GM19467 (cell line): Measurements from ENCODE around the gene ADAMTSL2.

Experiments
- ATAC-seq: cut with Tn5 transposase; IDR thresholded peaks from one replicate; pipeline ENCODE4 v1.9.1; 2021; ENCODE audit warnings: mild to moderate bottlenecking, moderate library complexity; ENCODE audit not compliant: unreplicated experiment

ADAMTSL2 gene

DNA sequence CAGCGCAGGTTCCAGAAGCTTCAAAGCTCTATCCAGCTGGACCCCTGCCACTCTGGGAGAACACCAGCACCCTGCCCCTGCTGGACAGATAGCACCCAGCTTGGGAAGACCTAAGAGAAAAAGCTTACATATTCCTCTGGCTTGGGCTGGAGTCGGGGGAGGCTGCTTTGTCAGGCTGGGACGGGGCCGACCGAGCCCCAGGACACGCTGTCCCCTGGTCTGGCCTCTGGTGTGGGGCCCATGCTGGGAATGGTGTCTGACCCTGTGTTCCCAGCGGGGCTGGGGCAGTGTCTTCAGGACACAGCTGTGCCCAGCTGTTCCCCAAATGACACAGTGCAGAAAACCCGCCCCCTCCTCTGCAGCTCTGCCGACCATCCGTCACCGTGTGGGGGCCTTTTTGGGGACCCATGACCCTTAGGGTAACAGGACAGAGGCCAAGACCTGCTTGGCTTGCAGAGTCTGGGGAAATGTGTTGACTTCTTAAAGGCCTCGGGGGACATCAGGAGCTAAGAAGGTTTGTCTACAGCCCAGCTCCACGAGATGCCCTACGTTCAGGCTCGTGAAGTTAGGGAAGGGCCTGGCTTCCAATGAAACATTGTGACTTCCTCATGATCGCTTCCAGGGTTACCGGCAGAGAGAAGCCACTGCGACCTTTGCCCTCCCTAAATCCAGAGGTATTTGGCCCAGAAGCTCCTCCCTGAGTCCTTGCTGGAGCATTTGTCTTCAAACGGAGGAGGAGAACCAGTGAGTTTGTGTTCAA, 35.2 kb upstream of the ADAMTSL2 start:
- no peak for ATAC-seq

DNA sequence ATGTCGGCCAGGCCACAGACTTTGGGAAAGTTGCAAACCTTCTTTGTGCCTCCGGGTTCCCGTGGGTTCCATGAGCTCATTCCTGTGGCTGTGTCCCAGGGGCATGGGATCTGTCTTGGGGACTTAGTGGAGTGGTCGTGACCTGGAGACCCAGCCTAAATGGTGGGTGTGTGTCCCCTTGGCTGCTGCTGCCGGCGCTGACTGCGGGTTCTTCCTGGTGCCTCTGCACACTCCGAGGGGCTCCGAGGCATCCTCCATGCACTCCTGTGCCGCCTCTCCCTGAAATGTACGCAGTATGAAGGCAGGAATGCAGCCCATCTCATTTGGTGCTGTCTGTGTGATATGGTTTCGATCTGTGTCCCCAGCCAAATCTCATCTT, 34.6 kb upstream of the ADAMTSL2 start:
- ATAC-seq, result no peak

DNA sequence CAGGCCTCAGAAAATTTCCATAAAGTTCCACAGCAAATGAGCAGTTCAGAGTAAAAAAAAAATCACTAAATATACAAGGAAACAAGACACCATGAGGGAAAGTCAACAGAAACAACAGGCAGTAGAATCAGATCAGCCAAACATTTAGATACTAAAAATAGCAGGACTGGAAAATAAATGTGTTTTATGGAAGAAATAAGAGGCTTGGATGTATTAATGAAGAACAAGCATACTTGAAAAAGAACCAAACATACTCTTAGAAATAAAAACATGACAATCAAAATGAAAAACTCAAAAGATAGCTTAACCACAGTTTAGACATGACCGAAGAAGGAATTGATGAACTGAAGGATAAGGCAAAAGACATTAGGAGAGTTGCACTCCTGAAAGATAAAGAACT, 32.4 kb upstream of the ADAMTSL2 start:
- no peak for ATAC-seq

DNA sequence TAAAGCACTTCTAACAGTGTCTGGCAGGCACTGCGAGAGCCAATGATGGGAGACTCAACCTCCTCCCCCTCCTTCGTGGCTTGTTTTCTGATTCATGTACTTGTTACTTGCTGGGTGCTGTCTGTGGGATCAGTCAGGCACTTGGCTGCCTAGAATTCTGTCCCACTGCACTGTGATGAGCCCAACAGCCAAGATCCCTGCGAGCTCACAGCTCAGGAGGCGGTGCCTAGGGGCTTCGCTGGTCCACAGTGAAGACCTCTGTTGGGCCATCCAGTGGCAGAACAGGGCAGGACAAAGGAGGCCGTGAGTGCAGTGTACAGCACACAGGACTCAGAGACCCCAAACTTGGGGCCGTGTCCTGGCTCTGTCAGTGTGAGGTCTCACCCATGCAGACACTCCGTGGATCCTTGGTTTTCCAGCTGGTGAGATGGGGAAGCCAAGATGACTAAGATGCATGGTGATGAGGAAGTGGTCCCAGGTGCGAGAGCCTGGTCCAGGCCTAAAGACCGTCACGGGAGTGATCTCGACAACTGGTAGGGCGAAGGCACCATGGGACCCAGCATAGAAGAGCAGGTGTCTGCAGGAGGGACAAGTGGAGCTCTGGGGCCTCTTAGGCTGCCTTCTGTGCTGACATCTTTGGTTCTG, 29.2 kb upstream of the ADAMTSL2 start:
- no peak for ATAC-seq

DNA sequence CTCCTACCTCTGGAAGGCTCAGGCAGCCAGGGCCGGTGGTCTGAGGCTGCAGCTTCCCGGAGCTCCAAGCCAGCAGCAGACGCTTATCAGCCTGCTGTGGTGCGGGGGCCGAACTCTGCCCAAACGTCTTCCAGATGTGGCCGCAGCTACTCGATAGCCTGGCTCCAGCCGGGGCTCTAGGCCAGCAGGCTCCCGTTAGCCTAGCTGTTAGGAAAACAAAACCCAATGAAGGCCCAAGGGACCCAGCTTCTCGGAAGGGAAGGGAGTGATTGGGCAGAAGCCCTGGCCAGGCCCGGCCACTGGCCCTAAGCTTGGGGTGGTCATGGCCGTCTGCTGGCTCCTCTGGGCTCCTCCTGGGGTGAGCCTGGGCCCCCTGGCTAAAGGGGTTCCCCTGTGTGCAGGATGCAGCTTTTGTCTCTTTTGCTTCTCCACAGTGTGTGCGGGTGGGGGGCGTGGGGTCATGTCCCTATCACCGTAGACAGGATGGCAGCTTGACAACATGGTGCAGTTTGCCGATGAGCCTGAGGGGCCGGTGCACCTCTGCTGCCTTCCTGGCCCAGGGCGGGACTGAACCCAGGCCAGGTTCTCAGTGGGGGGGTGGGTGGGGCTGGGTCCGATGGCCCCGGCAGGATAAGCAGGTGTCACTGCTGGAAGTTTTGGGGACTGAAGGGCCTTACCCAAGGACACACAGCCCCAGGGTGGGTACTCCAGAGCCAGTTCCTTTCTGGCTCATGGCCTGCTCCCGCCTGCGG, 28.4 kb upstream of the ADAMTSL2 start:
- ATAC-seq, result no peak

DNA sequence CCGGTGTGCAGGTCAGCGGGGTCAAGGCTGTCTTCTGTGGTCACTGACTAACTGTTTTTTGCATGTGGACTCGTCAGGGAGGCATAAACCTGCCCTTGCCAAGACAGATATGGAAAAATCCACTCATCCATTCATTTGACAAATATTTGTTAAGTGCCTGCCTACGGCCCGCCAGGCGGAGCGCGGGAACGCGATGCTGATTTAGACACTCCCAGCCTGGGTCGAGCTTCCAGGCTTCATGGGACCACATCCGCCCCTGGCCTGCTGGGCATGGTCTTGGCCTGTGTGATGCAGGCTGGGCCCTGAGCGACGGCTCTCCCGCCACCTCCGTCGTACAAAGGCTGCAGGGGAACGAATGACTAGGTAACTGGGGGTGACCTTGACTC, 27.9 kb upstream of the ADAMTSL2 start:
- ATAC-seq, result no peak

DNA sequence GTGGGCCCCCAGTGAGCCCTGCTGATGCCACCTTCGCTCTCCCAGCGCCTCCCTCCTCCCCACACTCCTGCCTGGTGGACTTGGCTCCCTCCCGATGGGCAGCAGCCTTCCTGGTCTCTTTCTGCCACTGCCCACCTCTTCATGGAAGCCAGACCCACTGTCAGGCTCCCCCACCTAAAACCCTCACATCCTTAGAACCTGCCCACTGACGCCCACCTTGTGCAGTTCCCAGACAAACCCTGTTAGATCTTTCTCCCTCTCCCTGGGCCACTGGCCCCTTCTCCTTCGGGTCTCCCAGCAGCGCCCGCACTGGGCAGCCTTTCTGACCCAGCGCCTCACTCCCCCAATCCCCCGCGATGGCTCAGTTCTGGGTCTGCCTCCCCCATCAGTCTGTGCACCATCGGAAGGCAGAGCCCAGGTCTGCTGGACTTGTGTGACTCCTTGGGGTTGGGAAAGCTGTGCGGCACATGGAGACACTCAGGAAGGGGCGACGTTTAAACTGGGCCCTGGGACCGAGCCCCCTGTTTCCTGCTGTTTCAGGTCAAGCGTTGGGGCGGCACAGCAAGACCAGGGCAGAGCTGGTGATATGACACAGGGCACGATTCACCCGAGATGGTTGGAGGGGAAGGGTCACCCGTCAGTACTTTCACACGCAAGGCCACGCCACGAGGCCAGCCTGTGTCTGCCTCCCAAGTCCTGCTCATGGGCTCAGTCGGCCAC, 27.1 kb upstream of the ADAMTSL2 start:
- ATAC-seq, result no peak

DNA sequence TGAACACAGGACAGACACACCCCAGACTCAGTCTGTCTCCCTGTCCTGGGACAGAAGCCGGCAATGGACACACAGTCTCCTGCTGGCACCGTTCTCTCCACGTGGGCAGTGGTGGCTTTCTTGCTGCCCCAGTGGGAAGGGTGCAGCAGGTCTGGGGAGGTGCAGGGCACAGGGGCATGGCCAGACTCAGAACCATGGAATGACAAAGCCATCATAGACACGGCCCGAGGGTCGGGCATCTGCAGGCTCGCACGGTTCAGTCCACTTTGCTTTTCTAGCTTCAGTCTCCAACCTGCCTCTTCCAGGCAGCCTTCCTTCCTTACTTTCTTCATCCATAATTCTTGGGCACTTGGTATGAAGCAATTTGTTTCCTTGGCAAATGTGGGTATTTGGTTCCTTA, 26.5 kb upstream of the ADAMTSL2 start:
- no peak for ATAC-seq

DNA sequence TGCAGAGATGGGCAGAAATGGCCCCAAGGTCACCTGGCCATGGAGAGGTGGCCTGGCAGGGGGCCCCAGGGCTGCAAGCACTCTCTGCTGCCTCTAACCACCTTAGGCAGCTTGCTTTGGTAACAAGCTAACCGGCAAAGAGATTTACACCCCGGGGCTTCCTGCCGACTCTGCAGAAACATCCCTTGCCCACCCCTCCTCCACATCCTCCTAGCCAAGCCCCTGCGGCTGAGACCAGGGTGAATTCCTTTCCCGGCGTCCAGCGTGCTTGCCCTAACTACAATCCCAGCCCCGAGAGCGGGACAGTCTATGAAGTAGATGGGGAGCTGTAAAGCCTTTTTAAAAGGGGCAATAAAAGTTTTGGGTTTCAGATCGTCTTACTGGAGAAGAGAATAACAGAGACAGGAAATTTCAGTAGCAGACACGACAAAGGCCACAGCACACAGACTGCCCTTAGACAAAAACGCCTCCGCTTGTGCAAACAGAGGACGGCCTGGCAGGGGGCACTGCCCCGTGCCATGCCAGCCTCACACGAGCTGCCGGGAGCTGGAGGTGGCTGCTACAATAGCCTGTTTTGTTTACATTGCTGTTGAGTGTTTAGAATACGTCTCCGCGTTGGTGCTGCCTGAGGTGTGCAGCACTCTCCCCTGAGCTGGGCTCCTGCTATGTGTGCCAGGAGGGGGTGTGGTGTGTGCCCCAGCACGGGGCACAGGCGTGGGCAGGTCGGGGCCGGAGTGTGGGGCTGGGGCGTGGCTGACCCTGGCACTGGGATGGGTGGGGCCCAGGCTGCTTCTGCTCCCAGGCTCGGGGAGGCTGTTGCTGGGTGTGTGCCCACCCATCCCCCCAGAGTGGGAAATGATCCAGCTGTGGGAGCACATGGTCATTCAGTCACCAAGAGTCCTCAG, 25.1 kb upstream of the ADAMTSL2 start:
- ATAC-seq, result no peak

- ATAC-seq, result no peak
Measured at GRCh38 chr9:133510926-133511505, 23.5 kb upstream of the ADAMTSL2 start.

DNA sequence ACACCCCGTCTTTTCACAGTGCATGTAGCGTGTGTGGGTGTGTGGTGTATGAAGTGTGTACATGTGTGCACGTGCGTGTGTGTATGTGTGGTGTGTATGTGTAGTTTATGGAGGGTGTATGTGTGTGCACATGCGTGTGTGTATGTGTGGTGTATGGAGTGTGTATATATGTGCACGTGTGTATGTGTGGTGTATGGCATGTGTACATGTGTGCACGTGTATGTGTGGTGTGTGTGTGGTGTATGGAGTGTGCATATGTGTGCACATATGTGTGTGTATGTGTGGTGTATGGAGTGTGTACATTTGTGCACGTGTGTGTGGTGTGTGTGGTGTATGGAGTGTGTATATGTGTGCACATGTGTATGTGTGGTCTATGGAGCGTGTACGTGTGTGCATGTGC, 22.9 kb upstream of the ADAMTSL2 start:
- no peak for ATAC-seq

GRCh38 chr9:133512253-133513213, 22.0 kb upstream of the ADAMTSL2 start:
- ATAC-seq, result no peak

- no peak for ATAC-seq
Measured at GRCh38 chr9:133513214-133514100, 21.0 kb upstream of the ADAMTSL2 start.

GRCh38 chr9:133514460-133515239, 19.9 kb upstream of the ADAMTSL2 start:
- ATAC-seq, result no peak

GRCh38 chr9:133515240-133515610, 19.3 kb upstream of the ADAMTSL2 start:
- ATAC-seq, result no peak

- ATAC-seq, result no peak
Measured at GRCh38 chr9:133515615-133516255, 18.8 kb upstream of the ADAMTSL2 start.
